Hematopoietic multipotent progenitor cell treated with erythropoietin and hydrocortisone succinate and interleukin-3 and kit ligand, for 4 days (in vitro differentiated cells): Measurements from ENCODE around the gene EPHB3.

ENCODE experiments used
- DNase-seq: peaks from one replicate; pipeline ENCODE4 v3.0.0-alpha.2; 2015

The EPHB3 gene

DNA sequence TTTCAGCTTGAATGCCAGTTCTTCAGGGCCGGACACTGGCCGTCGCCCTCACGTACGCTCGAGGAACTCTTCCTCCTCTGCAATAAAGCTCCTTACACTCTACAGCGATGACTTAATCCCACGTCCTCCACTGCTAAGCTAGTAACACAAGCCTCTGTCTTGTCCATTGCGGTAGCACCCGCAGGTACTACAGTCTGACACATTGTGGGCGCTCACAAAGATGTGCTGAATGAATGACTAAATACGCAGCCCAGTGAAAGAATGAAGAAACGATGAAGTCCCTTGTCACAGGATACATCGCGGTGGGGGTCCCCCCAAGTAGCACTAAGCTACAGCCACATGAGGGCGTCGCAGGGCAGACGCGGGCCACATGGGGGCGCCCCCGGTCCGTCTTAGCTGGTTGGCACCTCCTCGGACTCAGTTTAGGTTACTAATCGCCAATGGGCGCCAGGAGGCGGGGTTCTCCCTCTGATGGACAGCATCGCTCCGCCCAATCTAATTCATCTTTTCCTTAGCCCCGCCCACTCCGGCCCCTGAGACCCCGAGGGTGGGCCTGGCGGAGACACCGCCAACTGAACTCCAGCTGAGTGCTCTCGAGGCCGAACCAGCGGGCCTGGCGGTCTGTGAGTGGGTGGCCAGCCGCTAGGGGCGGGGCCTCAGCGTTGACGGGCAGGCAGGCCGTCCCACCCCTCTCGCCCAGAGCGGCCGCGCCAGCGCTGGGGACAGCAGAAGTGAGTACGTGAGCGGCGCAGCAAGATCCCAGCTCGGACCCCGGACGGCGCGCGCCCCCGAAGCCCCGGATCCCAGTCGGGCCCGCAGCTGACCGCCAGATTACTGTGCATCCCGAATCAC, at the start of gene EPHB3:
EPHB3 (plus strand) TSS at position 725 of the 852 bp plus-strand sequence. CDS start 451 bp downstream, outside the sequence.
- DNase-seq, result peak; percentile 99

DNA sequence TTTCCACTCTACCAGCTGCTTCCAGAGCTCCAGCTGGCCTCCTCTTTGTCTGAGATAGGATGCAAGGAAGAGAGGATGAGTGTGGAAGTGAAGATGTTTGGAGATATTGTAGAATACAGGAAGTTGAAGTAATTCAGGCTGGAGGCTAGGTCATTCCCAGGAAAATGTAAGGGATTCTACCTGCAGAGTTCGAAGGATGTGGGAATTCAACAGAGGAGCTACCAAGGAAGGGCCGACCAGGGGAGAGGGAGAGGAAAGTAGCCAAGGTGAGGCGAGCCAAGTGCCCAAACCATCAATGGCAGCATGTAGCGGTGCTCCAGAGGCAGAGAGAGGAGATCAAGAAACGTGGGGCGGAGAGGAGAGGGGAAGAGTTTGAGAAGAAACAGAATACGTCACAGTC, 49.0 kb upstream of the EPHB3 start:
- no peak for DNase-seq

DNA sequence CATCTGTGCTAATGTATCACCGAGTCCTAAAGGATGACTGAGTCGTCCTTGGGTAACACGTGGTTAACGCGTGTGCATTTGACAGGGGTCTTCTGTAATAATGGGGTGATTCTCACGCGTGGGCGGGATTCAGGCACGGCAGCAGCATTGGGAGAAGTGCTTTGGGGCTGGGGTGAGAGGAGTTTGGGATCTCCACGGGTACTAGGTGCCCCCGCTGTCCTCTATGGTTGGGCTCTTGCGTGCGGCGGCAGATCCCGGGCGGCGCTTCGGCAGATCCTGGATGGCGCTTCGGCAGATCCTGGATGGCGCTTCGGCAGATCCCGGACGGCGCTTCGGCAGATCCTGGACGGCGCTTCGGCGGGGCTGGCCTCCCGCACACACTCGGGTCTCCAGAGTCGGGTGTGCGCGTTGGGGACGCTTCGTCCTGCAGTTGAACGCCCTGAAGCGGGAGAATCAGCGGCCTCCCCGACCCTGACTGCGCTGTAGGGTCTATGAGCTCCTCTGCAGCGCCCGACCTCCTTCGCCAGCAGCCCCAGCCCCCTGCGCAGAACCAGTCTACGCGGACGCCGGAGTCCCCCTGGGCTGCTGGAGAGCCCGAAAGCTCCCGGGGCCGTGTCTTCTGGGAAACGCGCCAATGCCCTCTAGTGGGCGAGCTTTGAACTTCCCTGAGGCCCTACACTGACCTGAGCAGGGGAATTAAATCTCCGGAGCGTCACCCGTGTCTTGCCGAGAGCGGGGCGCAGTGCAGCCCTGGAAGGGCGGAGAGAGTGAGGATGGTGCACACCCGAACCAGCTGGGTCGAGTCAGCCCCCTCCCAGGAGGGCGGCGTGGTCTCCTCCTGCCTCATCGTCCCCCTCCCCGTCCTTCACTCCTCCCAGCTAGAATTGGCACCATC, 48.1 kb upstream of the EPHB3 start:
- DNase-seq, result peak; percentile 94

DNA sequence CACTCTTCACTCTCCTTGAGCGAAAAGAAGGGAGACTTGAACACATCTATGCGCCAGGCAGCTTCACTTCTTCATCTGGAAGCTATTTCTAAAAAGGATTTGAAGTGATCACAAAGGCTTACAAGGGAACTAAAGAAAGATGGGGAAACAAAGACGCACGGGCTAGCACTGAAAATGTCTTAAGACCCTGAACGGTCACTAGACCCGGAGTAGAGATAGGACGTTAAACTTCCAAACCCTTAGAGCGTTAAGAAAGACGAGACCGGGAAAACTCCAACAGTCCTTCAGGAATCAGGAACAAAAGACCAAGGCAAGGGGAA, 47.5 kb upstream of the EPHB3 start:
- no peak for DNase-seq

DNA sequence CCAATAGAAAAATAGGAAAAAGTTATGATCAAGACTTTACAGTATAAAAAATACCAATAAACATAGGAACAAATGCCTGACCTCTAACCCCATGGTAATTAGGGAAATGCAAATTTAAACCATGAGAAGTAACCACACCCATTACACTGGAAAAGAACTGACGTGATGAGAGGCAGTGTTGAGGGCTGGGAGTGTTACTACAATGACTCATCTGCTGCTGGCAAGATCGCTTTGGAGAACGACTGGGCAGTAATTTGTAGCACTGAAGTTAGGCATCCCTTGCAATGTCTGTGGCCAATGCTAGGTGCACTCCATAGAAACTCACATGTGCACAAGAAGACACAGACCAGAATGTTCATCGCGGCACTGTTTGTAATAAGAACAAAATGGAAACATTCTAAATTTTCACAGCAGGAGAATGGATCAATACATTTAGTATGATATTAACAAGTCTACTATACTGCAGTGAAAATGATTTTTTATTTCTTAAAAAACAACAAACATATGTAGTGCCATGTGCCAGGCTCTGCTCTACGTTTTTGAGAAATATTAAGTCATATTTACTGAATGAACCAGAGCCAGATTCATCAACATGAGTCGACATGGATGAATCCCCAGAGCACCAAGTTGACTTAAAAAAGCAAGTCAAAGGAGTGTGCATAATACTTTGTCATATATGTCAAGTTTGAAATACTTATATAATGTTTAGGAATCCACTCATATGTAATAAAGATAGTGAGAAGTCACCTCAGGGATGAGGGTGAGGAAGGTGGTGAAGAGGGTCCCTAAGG, 37.6 kb upstream of the EPHB3 start:
- peak; percentile 83 for DNase-seq

DNA sequence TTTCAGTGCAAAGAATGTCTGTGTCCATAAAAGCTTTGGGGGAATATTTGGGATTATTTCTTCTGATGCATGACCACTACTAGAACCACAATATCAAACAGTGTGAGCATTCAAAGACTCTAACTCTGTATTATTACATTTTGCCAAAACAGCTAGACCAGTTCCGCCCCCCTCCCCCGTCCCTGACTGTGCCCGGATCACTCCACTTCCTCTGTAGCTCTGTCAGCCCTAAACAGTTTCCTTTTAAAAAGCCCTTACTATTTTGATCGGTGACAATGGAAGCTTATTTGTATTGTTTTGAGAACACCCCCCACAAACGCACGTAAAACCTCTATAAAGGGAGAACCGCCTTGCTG, 36.6 kb upstream of the EPHB3 start:
- DNase-seq, result peak; percentile 78

DNA sequence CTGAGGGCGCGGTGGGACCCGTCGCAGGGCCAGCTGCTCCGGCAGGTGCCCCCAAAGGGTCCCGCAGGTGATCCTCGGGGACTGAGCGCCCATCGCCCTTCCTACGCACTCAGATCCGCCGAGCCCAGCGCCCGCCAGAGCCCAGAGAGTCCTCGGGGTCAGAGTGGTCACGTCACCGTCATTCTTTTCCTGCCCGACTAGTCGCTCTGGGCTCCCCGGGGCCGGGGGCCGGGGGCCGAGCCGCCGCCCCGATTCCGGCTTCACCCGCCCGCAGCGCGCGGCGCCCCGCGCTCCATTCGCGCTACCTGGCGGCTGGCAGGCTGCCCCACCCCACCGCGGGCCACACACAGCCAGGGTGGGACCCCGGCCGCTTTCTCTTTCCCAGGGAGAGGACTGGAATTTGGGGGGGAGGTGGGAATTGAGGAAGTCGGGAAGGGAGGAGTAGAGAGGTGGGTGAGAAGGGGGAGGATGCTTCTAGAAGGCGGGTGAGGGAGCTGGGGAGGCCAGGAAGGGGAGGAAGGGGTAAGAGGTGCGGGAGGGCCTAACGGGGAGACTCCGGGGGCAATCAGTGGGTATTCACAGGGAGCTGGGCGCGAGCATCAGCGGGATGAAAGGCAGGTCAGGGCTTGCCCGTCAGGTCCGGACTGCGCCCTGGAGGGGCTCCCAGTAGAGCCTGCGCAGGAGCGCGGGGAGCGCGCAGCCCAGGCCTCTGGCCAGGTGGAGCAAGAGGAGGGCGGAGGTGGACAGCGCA, 36.1 kb upstream of the EPHB3 start:
- peak; percentile 29 for DNase-seq

DNA sequence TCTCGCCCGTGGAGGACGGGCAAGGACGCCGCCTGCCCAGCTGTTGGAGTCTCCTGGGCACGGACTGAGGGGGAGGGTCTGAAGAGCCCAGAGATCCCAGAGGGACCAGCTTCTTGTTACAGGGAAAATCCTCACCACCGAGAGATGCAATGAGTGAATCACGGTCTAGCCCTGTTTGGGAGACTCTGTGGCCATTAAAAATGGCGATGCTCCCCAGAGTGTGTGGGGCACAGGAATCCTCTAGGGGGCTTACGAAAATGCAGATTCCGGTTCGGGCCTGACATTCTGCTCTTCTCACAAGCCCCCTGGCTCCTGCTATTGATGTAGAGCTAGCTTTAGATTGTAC, 35.5 kb upstream of the EPHB3 start:
- DNase-seq, result peak; percentile 50

DNA sequence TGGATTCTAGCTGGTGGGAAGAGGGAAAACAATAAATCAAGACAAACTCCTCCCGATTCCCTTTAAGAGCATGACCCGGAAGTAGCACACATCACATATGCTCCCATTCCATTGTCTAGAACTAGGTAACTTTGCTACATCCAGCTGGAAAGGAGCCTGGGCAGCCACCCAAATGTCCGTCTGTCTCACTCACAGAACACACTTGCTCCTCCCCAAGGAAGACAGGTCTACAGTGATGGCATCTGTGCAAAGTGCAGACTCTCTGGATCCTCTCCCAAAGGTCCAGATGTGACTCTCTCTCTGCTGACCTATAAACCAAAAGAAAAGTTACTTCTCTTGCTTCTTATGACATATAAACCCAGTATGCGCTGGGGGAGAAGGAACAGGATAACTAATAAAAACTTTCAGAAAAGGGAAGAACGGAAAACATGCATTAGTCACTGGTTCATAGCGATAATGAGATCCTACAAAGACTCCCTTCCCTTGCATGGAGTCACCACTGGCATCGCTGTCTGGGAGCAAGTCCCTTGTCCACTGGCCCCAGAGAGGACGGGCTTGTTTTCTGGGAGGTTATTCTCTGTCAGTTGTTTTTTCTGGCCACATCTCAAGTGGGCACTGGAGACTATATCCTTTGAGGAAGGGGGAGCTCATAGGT, 29.8 kb upstream of the EPHB3 start:
- DNase-seq, result no peak

DNA sequence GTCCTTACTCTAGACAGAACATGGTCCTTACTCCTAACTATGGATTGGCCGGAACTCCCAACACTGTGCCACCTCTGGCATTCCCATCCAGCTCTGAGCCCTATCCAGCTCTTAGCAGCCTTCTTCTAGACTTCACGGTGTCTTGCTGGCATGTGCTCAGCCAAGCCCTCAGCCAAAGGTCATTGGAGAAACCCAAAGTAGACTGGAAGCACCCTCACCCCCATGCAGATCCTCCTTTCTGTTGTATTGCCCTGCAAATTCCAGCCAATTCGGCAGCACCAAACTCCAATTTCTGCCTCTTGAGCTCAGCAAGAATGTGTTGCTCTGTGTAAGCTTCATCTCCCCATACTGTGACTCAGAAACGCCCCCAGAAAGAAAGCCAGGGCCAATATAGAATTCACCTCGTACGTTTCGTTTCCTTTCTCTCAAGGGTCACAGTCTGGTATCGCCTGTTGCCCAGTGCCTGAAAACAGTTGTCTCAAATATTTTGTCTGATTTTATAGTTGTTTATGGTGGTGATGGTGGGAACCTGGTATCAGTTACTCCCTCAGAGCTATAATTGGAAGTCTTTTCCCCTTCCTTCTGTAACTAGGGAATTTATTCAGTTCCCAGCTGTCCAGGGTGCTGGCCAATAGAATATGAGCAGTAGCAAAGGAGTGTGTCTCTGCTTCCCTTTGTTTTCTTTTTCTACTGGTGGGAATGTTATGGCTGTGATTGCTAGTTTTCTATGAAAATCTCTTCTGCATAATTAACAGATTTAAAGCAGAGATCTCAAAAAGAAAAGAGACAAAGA, 28.4 kb upstream of the EPHB3 start:
- DNase-seq, result no peak

DNA sequence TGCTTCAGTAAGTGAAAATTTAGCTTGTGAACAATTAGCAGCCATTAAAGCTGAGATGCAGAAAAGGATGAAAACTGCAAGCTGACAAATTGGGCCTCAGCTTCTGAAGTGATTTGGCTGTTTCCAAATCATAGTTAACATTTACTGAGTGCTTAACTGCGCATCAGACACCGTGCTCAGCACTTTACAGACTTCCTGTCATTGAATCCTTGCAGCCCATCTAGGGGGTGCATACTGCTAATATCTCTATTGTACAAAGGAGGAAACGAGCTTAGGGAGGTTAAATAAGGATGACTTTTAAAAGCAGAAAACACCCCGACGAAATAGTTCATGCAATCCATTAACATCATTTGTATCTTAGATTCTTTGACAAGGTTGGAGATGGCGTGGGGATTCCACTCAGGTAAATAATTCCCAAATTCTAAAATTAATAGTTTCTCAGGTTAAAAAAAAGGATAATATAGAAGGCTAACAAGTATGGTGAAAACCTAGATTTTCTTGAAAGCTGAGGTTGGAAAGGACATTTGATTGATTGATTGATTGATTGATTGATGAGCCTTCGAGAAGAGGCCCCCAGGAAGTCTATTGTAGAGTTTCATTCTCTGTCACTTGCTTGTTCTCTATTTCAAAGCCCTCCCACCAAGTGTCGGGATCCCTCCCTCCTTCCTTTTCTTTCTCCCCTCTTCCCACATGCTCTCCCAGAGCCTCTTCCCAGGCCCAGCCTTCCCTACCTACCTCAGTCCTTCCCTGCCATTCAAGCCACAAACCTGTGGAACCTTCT, 23.5 kb upstream of the EPHB3 start:
- no peak for DNase-seq

DNA sequence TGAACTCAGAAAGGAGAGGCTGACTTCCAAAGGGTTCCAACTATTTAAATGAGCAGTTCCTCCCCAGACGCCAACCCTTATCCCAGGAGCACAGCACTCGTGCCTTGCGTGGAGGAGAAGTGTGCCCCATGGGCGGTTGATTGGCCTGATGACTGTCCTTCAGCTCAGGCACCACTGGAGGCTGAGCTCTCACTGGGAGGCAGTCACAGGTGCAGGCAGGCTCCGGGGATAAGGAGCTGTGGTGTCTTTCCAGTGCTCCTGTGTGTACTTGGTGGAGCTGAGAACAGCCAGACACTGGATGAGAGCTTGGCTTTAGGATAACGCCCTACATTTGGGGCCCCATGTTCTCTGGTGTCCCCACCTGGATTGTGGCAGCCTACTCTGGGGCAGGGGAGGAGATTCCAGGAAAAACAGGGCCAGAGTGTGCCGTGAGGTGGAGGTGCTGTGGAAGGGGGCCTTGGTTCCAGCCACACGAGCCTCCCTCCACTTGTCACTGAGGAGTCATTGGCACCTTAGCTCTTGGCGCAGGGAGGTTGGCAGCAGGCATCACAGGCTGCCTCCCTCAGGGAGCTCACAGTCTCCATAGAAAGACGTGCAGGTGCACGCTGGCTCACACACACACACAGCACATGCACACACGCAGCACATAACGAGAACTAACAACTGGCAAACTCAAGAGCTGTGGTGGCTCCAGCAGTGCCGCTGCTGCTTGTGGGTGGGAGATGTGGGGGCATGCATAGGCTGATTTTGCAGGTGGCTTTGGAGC, 22.7 kb upstream of the EPHB3 start:
- DNase-seq, result no peak

DNA sequence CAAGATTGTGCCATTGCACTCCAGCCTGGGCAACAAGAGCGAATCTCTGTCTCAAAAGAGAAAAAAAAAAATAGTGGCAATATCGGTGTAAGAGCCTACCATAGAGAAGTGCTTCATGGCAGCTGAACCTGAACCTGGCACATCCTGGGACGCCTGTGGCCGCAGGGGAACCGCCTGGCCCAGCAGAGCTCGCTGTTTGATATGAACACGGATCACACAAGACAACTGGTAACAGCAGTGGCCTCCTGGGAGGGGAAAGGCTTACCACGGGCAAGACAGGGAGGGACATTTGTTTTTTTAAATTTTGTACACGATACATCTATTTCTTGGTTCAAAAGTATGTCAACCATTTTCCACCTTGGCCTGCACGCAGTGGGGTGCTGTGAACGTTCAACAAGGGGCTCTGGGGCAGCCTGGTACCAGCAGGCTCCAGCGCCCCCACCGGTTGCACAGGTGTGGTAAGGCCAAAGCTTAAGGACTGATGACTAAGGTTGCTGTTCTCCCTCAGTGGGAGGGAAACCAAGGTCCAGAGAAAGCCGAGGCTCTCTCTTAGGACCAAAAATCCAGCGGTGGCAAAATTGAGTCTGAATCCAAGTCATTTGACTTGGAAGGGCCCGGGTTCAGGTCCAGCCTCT, 21.7 kb upstream of the EPHB3 start:
- DNase-seq, result no peak

DNA sequence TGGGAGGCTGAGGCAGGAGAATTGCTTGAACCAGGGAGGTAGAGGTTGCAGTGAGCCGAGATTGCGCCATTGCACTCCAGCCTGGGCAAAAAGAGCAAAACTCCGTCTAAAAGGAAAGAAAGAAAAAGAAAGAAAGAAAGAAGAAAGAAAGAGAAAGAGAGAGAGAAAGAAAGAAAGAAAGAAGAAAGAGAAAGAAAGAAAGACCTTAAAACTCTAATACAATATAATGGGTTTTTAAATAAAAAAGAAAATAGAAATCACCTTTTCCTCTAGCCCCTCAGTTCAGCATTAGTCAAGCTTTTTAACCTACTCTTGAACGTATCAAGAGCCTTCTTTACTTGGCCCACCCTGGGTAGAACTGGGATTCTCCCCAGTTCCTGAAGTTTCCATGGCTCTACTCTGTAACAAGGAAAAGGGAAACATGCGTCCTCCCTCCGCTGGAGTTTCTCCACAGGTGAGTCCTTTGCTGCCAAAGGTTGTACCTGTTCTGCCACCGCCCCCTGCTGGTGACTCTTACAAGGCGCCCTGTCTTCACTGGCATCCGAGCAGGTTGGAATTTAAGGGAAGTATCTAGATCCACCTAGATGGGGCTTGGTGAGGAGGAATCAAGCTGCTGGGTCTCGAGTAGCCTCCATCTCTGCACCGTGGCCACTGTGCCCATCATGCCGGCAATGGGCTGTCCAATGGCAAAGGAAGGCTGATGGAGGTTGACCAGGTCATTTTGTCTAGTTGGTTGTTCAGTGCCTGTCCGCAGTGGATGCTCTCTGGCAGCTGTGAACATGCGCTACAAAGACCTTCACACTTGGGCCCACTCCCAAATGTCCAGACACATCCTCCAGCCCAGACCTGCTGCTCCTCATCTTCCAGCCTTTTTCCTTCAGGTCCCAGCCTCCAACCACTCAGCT, 20.6 kb upstream of the EPHB3 start:
- DNase-seq, result peak; percentile 79

DNA sequence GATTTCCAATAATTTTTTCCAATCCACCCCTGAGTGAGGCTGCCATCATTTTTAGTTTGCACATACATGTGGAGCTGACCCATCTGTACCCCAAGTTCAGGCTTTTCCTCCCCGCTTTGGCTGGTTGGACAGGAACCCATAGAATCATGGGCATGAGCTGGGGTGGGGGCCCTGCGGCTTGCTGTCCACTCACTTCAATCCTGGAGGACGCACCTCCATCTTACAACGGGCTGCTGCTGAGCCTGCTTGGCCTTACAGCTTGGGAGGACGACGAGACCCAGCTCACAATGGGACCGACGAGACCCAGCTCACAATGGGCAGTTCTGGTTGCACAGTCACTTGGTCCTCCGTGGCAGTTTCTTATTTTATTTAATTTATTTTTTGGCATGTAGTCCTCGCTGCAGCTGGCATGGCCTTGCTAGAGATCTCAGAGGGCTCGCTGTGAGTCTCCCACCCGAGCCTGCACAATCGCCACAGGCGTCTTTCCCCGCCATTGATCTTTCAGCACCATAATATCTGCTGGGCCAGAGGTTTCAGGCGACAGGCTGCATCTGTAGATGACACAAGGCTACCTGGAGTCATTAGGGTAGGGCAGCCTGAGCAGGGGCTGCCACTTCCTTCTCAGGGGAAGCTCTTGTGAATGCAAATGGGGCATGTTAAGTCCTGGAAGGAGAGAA, 19.6 kb upstream of the EPHB3 start:
- DNase-seq, result no peak

DNA sequence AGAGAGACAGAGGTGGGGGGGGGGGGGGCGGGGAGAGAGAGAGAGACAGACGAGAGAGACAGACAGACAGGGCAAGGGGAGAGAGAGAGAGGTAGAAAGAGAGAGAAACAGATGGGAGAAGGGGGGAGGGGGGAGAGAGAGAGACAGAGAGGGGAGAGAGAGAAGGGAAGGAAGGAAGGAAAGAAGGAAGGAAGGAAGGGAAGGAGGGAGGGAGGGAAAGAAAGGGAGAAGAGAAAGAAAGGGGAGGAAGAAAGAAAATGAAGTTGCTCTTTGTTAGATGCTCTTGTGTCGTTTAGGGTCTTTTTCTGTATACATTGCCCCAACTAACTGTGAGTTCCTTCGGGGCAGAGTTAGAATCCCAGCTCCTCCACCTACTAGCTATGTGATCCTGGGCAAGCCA, 19.0 kb upstream of the EPHB3 start:
- DNase-seq, result no peak

DNA sequence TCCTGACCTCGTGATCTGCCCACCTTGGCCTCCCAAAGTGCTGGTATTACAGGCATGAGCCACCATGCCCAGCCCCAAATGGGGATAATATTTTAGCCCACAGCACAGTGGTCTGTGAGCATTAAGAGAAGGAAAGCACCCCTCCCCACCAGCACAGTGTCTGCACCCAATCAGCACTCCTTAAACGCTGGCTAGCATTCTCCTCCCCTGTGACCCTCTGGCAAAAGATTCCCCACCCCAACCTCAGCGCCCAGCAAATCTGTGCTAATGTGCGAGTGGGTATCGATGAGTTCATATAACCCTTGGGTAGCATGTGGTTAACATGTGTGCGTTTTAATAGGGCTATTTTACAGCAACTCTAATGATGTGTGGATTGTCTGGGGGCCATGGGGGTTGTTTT, 18.3 kb upstream of the EPHB3 start:
- DNase-seq, result no peak
